NB4 (cell line): ENCODE data around the gene PRDX5.

Source experiments
- POLR2A ChIP-seq: IDR thresholded peaks from 2 replicates; pipeline ENCODE4 v1.6.1; 2011; ENCODE audit warnings: mild to moderate bottlenecking; ENCODE audit not compliant: insufficient read length; ENCODE audit errors: extremely low read depth
- TF ChIP-seq, protein P1 (sequence below): IDR thresholded peaks from one replicate; pipeline ENCODE4 v1.5.1; 2012; ENCODE audit warnings: low read depth, low read length

GRCh38 chr11:64344787-64345186 is 26.9 kb downstream of the PRDX5 start:
- TF ChIP-seq, protein P1, sequence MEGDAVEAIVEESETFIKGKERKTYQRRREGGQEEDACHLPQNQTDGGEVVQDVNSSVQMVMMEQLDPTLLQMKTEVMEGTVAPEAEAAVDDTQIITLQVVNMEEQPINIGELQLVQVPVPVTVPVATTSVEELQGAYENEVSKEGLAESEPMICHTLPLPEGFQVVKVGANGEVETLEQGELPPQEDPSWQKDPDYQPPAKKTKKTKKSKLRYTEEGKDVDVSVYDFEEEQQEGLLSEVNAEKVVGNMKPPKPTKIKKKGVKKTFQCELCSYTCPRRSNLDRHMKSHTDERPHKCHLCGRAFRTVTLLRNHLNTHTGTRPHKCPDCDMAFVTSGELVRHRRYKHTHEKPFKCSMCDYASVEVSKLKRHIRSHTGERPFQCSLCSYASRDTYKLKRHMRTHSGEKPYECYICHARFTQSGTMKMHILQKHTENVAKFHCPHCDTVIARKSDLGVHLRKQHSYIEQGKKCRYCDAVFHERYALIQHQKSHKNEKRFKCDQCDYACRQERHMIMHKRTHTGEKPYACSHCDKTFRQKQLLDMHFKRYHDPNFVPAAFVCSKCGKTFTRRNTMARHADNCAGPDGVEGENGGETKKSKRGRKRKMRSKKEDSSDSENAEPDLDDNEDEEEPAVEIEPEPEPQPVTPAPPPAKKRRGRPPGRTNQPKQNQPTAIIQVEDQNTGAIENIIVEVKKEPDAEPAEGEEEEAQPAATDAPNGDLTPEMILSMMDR: no peak
- TF ChIP-seq POLR2A: no peak
